DOHH2 (cell line): ENCODE results near the gene PPP1R13B.

ENCODE experiments used
- H3F3A ChIP-seq: fragments of 200-600 bp; sonication (generic), shearing (Covaris generic); 2 replicates; pipeline ENCODE4 v1.6.0; 2016; ENCODE audit warnings: antibody characterized with exemption, mild to moderate bottlenecking; ENCODE audit not compliant: control insufficient read depth, insufficient read depth
- H3K27ac ChIP-seq: fragments of 200-600 bp; sonication (generic); 2 replicates; pipeline ENCODE4 v1.5.1; 2014; ENCODE audit warnings: low read depth, mild to moderate bottlenecking, low read length, moderate library complexity
- H3K27me3 ChIP-seq: fragments of 200-600 bp; sonication (generic); 2 replicates; pipeline ENCODE4 v1.6.1; 2014; ENCODE audit warnings: mild to moderate bottlenecking, low read length, mixed read lengths; ENCODE audit not compliant: control insufficient read depth
- H3K36me3 ChIP-seq: fragments of 200-600 bp; sonication (generic); 2 replicates; pipeline ENCODE4 v1.6.1; 2014; ENCODE audit warnings: mild to moderate bottlenecking, low read length, moderate library complexity, mixed read lengths; ENCODE audit not compliant: control insufficient read depth
- H3K4me1 ChIP-seq: fragments of 200-600 bp; sonication (generic); 2 replicates; pipeline ENCODE4 v1.6.1; 2014; ENCODE audit warnings: mild to moderate bottlenecking, low read length, mixed read lengths; ENCODE audit not compliant: control insufficient read depth
- H3K4me2 ChIP-seq: fragments of 200-600 bp; sonication (generic); 2 replicates; pipeline ENCODE4 v1.6.0; 2014; ENCODE audit warnings: mild to moderate bottlenecking, low read length, moderate library complexity
- H3K4me3 ChIP-seq: fragments of 200-600 bp; sonication (generic); 2 replicates; pipeline ENCODE4 v1.5.1; 2014; ENCODE audit warnings: mild to moderate bottlenecking, low read length, mixed read lengths
- H3K79me2 ChIP-seq: fragments of 200-600 bp; sonication (generic); 2 replicates; pipeline ENCODE4 v1.6.1; 2014; ENCODE audit warnings: mild to moderate bottlenecking, low read length, mixed read lengths; ENCODE audit not compliant: control insufficient read depth
- H3K9me2 ChIP-seq: fragments of 200-600 bp; sonication (generic); replicated peaks from 2 replicates; pipeline ENCODE4 v1.6.1; 2014; ENCODE audit warnings: mild to moderate bottlenecking, low read length, mixed read lengths; ENCODE audit not compliant: control insufficient read depth
- H3K9me3 ChIP-seq: fragments of 200-600 bp; sonication (generic); 2 replicates; pipeline ENCODE4 v1.6.1; 2014; ENCODE audit warnings: antibody characterized with exemption, low read length, mixed read lengths; ENCODE audit not compliant: control insufficient read depth, insufficient read depth
- H4K20me1 ChIP-seq: fragments of 200-600 bp; sonication (generic); 2 replicates; pipeline ENCODE4 v1.6.0; 2014; ENCODE audit warnings: low read depth, mild to moderate bottlenecking, antibody characterized with exemption, low read length, moderate library complexity; ENCODE audit not compliant: control insufficient read depth, insufficient read depth
- CTCF ChIP-seq: fragments of 200-600 bp; sonication (generic); IDR thresholded peaks from one replicate; pipeline ENCODE4 v1.5.1; 2014; ENCODE audit warnings: antibody characterized with exemption, mild to moderate bottlenecking, low read depth, low read length; ENCODE audit not compliant: poor library complexity, severe bottlenecking
- EZH2phosphoT487 ChIP-seq: fragments of 200-600 bp; sonication (generic); IDR thresholded peaks from 2 replicates; pipeline ENCODE4 v1.6.1; 2017; ENCODE audit warnings: borderline replicate concordance, mild to moderate bottlenecking, antibody characterized with exemption, low read length, moderate library complexity, mixed read lengths

PPP1R13B gene

DNA sequence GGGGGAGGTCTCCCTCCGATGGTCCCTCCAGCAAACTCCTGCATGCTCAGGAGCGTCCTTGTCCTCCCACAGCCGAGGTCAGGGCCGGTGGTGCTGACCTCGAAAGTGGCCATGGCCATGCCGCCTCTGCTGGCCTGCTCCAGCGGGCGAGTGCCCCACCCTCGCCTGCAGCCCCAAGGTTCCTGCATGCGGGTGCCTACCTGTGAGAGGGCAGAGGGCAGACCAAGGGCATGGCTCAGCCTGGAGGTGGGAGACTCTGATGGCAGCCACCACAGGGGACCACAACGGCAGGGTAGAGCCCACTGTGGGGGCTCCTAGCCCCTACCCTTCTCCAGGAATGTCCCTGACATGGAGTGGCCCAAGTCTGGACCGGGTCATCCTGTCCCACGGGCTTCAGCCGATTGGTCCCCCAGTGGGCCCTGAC is 38.1 kb upstream of the PPP1R13B start:
- no peaks in the 10 kb centered on the region for H3K4me1 ChIP-seq
- H3K9me2 ChIP-seq: no peaks in the 10 kb centered on the region
- no peak for TF ChIP-seq CTCF
- no peak for TF ChIP-seq EZH2phosphoT487
- H3K4me2 ChIP-seq: no peak overlapping the region
- no peaks in the 10 kb centered on the region for H3K79me2 ChIP-seq
- no peaks in the 10 kb centered on the region for H3F3A ChIP-seq
- H3K27me3 ChIP-seq: peaks cover under 1% of the 10 kb centered on the region; the same call in 1 of the 2 replicates
- H3K27ac ChIP-seq: no peak overlapping the region
- no peaks in the 10 kb centered on the region for H3K9me3 ChIP-seq
- H3K4me3 ChIP-seq: no peak overlapping the region
- H4K20me1 ChIP-seq: no peaks in the 10 kb centered on the region
- no peaks in the 10 kb centered on the region for H3K36me3 ChIP-seq

DNA sequence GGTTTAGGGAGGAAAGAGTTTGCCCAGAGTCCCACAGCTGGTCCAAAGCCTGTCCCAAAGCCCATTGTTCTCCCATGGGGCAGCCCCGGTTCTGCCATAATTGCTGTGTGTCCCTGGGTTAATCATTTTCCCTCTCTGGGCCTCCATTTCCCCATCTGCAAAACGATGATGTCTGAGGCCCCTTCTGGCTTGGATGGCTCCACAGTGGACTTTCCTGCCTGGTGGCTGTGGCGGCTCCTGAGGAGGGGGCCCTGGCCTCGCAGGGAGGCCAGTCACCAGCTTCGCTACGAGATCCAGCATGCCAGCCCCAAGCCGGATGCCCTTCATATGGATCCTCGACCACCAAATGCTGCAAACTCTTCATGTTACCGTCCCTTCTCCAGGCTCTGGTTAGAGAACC is 37.5 kb upstream of the PPP1R13B start:
- Histone ChIP-seq H3K9me2 (no peaks in the 10 kb centered on the region), H3F3A (no peaks in the 10 kb centered on the region), H3K27me3 (peaks cover 7% of the 10 kb centered on the region), H3K4me2 (no peak overlapping the region), H3K27ac (no peak overlapping the region), H3K9me3 (no peaks in the 10 kb centered on the region), H3K4me1 (0 out of 2 replicates have a peak, but pooled peaks cover 4% of the 10 kb centered on the region), H4K20me1 (no peaks in the 10 kb centered on the region), H3K36me3 (no peaks in the 10 kb centered on the region), H3K4me3 (no peak overlapping the region), H3K79me2 (no peaks in the 10 kb centered on the region)
- TF ChIP-seq EZH2phosphoT487 (no peak), CTCF (no peak)

DNA sequence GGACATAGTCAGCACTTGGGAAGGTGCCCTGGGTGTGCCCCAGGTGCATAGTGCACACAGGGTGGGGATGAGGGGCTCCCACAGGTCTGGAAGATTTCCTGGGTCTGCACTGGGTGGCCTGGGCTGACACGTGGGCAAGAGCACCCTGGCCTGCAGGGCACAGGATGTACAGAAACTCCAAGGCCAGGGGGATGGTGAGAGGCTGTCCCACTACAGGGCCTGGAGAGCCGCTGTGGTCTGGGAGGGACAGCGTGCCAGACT is 35.8 kb upstream of the PPP1R13B start:
- Histone ChIP-seq H3K4me3 (no peak overlapping the region), H3K27me3 (peaks cover 7% of the 10 kb centered on the region), H4K20me1 (no peaks in the 10 kb centered on the region), H3K9me3 (no peaks in the 10 kb centered on the region), H3K4me2 (no peak overlapping the region), H3K36me3 (no peaks in the 10 kb centered on the region), H3K9me2 (no peaks in the 10 kb centered on the region), H3K27ac (no peak overlapping the region), H3K4me1 (0 out of 2 replicates have a peak, but pooled peaks cover 4% of the 10 kb centered on the region), H3K79me2 (no peaks in the 10 kb centered on the region), H3F3A (no peaks in the 10 kb centered on the region)
- TF ChIP-seq EZH2phosphoT487: no peak
- TF ChIP-seq CTCF: no peak
